B cell (primary cell): Measurements from ENCODE around the gene ZNF304. TPM values are rescaled to one million over a fixed set of nuclear protein-coding genes. Genes with fewer than 3 reads are reported as not detected.

ENCODE experiments used
- ATAC-seq: fragments of 200-7000 bp; cut with Tn5 transposase; one replicate; pipeline ENCODE4 v1.10.0; 2021; ENCODE audit warnings: low read depth, mild to moderate bottlenecking, moderate number of reproducible peaks, moderate library complexity
- CTCF ChIA-PET: fragments of 350-600 bp; sonication (Branson Sonifier 250); formaldehyde crosslinking; loops from one replicate; lab custom pipeline; 2021; ENCODE audit warnings: antibody characterized with exemption, inconsistent platforms; lab: Charles Lee
- POLR2A ChIA-PET: fragments of 350-600 bp; sonication (Branson Sonifier 250); formaldehyde crosslinking; loops from one replicate; lab custom pipeline; 2021; ENCODE audit warnings: antibody characterized with exemption; lab: Charles Lee
- DNase-seq: peaks from one replicate; pipeline ENCODE4 v3.0.0; 2013
- H2AFZ ChIP-seq: 2 replicates; pipeline ENCODE4 v1.6.1; 2012; ENCODE audit warnings: mild to moderate bottlenecking, low read depth, low read length; ENCODE audit not compliant: insufficient read depth, poor library complexity, severe bottlenecking
- H3K27ac ChIP-seq, 2 donors: 1 replicate in 1 of 2; 2 replicates in 1 of 2; pipeline ENCODE4 v1.5.1; 2012 to 2013; ENCODE audit warnings: low read length in 2 of 2, mild to moderate bottlenecking in 2 of 2, moderate library complexity in 1 of 2
- H3K27me3 ChIP-seq, 4 experiments: fragments of 200-600 bp in 1 of 4; sonication (generic) in 1 of 4; replicated peaks in 1 of 4; 1 replicate in 2 of 4; 2 replicates in 2 of 4; pipeline versions ENCODE4 v1.6.1 to v1.7.0; 2013 to 2016; ENCODE audit warnings: low read length in 3 of 4, mild to moderate bottlenecking in 2 of 4, mixed read lengths in 1 of 4, moderate library complexity in 1 of 4; ENCODE audit not compliant: insufficient read depth in 4 of 4, control insufficient read depth in 3 of 4; ENCODE audit errors: control extremely low read depth in 1 of 4
- H3K36me3 ChIP-seq, 2 experiments: replicated peaks in 1 of 2; 1 replicate in 1 of 2; 2 replicates in 1 of 2; pipeline versions ENCODE4 v1.6.1 to v1.7.1; 2013; ENCODE audit warnings: low read length in 1 of 2; ENCODE audit not compliant: insufficient read depth in 2 of 2, control insufficient read depth in 1 of 2; ENCODE audit errors: control extremely low read depth in 1 of 2, extremely low read depth in 1 of 2
- H3K4me1 ChIP-seq, 2 donors: fragments of 200-600 bp in 1 of 2; sonication (generic) in 1 of 2; 1 replicate in 1 of 2; 2 replicates in 1 of 2; pipeline versions ENCODE4 v1.5.1 to v1.6.1; 2013 to 2017; ENCODE audit warnings: low read length in 2 of 2; ENCODE audit not compliant: control insufficient read depth in 2 of 2, insufficient read depth in 2 of 2
- H3K4me2 ChIP-seq: replicated peaks from 2 replicates; pipeline ENCODE3; 2012; ENCODE audit warnings: mild to moderate bottlenecking, low read depth, low read length; ENCODE audit not compliant: poor library complexity, severe bottlenecking
- H3K4me3 ChIP-seq, 5 experiments: fragments of 200-600 bp in 1 of 5; sonication (generic) in 1 of 5; 1 replicate in 3 of 5; 2 replicates in 2 of 5; pipeline versions ENCODE4 v1.5.1 to v1.7.0; 2011 to 2016; ENCODE audit warnings: low read length in 4 of 5, mild to moderate bottlenecking in 4 of 5, low read depth in 2 of 5, control low read depth in 1 of 5, moderate library complexity in 1 of 5; ENCODE audit not compliant: insufficient read depth in 1 of 5; ENCODE audit errors: control extremely low read depth in 1 of 5, extremely low read depth in 1 of 5
- H3K79me2 ChIP-seq: fragments of 200-600 bp; sonication (generic); one replicate; pipeline ENCODE4 v1.6.0; 2016; ENCODE audit warnings: low read length; ENCODE audit not compliant: control insufficient read depth, insufficient read depth
- H3K9ac ChIP-seq: fragments of 200-600 bp; sonication (generic); 2 replicates; pipeline ENCODE4 v1.6.1; 2017; ENCODE audit warnings: mild to moderate bottlenecking, low read length, moderate library complexity
- H3K9me3 ChIP-seq, 3 donors: one replicate each; pipeline versions ENCODE4 v1.6.1 to v1.7.1; 2013; ENCODE audit warnings: low read length in 2 of 3; ENCODE audit not compliant: control insufficient read depth in 2 of 3, insufficient read depth in 1 of 3; ENCODE audit errors: control extremely low read depth in 1 of 3
- H4K20me1 ChIP-seq: 2 replicates; pipeline ENCODE4 v1.6.0; 2012; ENCODE audit warnings: mild to moderate bottlenecking, low read length; ENCODE audit not compliant: insufficient read depth, control insufficient read depth, poor library complexity, severe bottlenecking
- H3K27ac Mint-ChIP-seq: one replicate; pipeline ENCODE4 v1.8.0; 2021; ENCODE audit warnings: mixed read lengths
- H3K27me3 Mint-ChIP-seq: one replicate; pipeline ENCODE4 v1.8.0; 2021; ENCODE audit warnings: mixed read lengths
- H3K4me1 Mint-ChIP-seq: one replicate; pipeline ENCODE4 v1.8.0; 2021; ENCODE audit warnings: mixed read lengths
- H3K4me3 Mint-ChIP-seq: one replicate; pipeline ENCODE4 v1.8.0; 2021; ENCODE audit warnings: mixed read lengths
- H3K9me3 Mint-ChIP-seq: one replicate; pipeline ENCODE4 v1.8.0; 2022; ENCODE audit warnings: mixed read lengths; ENCODE audit not compliant: insufficient read depth
- CTCF ChIP-seq: fragments of 200-600 bp; IDR thresholded peaks from one replicate; pipeline ENCODE4 v1.8.0; 2022; ENCODE audit warnings: antibody characterized with exemption, mild to moderate bottlenecking
- EZH2 ChIP-seq: IDR thresholded peaks from 2 replicates; pipeline ENCODE4 v1.6.1; 2012; ENCODE audit warnings: borderline replicate concordance, low read depth, mild to moderate bottlenecking, moderate library complexity, low read length; ENCODE audit not compliant: insufficient read depth, poor library complexity, severe bottlenecking
- WGBS: methylation state at CpG from one replicate; pipeline ENCODE4 v1.1.5; 2013; ENCODE audit warnings: missing lambda C conversion rate; ENCODE audit not compliant: insufficient coverage; 5-methylcytosine and 5-hydroxymethylcytosine counted together
- intact Hi-C: fragments of 100-400 bp; cut with micrococcal nuclease; formaldehyde crosslinking; loops from one replicate; pipeline ENCODE4 v1.10.0; 2022
- polyA plus RNA-seq: library from polyadenylated mRNA; depleted of rRNA; stranded (reverse); fragments of >200 nt; gene quantifications from 2 replicates; pipeline ENCODE4 v1.2.3, GENCODE V29; 2012
- total RNA-seq, 2 donors: library from RNA; stranded (reverse); fragments of 120-200 nt in 1 of 2; gene quantifications; 1 replicate in 1 of 2; 2 replicates in 1 of 2; pipeline versions ENCODE4 v1.2.3 to v1.2.4, GENCODE V29; 2013 to 2022

Gene ZNF304
- total and polyA plus RNA-seq, 2 donors (not counting 1 experiment from before 2014, with no cell fraction given) = 5.0 to 16.2 TPM

GRCh38 chr19:57389194-57389729 is 38.2 kb downstream of the ZNF304 start:
- Mint-ChIP-seq H3K27me3 (no peaks in the 10 kb centered on the region), H3K27ac (peak overlapping the region; percentile 98), H3K4me3 (peak overlapping the region; percentile 99), H3K9me3 (no peaks in the 10 kb centered on the region), H3K4me1 (peaks cover 31% of the 10 kb centered on the region)
- ChIA-PET CTCF (interaction anchor here (0.9 kb wide), 2 partner anchors 16 to 292 kb away, joined by 3 read pairs; no protein-coding TSS in a partner anchor), POLR2A (interaction anchor here (0.6 to 1.5 kb wide), 4 partner anchors 22 to 797 kb away, joined by 5 read pairs; partner anchors contain the start of genes ZNF154, ZNF17 and ZNF805)
- ATAC-seq = no peak
- peak overlapping the region; percentile 87 for H3K4me2 ChIP-seq
- WGBS = 35% methylated on average over 6 of the region's 11 CpGs
- intact Hi-C loops = loop anchor here (1.0 to 10.0 kb wide), 12 partner anchors 22 to 616 kb away; partner anchors contain the start of genes TRAPPC2B, ZNF17, ZNF264 and ZNF419
- DNase-seq = no peak
- H3K36me3 ChIP-seq = peaks cover 0 to 12% of the 10 kb centered on the region in 2 experiments
- peak overlapping the region; percentile 88 for H3K9ac ChIP-seq
- H4K20me1 ChIP-seq = peaks cover 5% of the 10 kb centered on the region
- H3K4me1 ChIP-seq = peaks cover 17 to 19% of the 10 kb centered on the region in 2 donors
- H3K4me3 ChIP-seq = peak overlapping the region; percentile 65 to 93 (median 89)
- no peaks in the 10 kb centered on the region for H3K27me3 ChIP-seq
- peaks cover 59% of the 10 kb centered on the region for H3K79me2 ChIP-seq
- peak overlapping the region; percentile 93 for H3K27ac ChIP-seq
- H2AFZ ChIP-seq = peak overlapping the region; percentile 93
- peaks cover 0 to 3% (median 0%) of the 10 kb centered on the region in 3 donors for H3K9me3 ChIP-seq
- no peak for TF ChIP-seq EZH2
- no peak for TF ChIP-seq CTCF
